GM12878 (cell line): ENCODE results near the gene IFRD2. TPM values are rescaled to one million over a fixed set of nuclear protein-coding genes. Genes with fewer than 3 reads are reported as not detected.
A peak's percentile ranks its signal among the peaks of the same experiment; 100 is the strongest.

ENCODE experiments used
- ATF7 ChIP-seq: fragments of 450-650 bp; IDR thresholded peaks from 2 replicates; pipeline ENCODE4 v1.6.1; 2016; ENCODE audit warnings: low read depth, mild to moderate bottlenecking
- IKZF2 ChIP-seq, 2 experiments: fragments of 450-650 bp; IDR thresholded peaks; 2 replicates each; pipeline ENCODE4 v1.6.1; 2017; ENCODE audit warnings: mild to moderate bottlenecking in 2 of 2, moderate library complexity in 2 of 2
- KDM1A ChIP-seq: fragments of 200-600 bp; sonication (generic); IDR thresholded peaks from 2 replicates; pipeline ENCODE4 v1.6.1; 2016; ENCODE audit warnings: borderline replicate concordance
- MTA3 ChIP-seq: IDR thresholded peaks from 2 replicates; pipeline ENCODE4 v1.6.1; 2012; ENCODE audit warnings: low read length, inconsistent platforms, borderline replicate concordance
- NBN ChIP-seq: fragments of 450-650 bp; IDR thresholded peaks from 2 replicates; pipeline ENCODE4 v1.6.1; 2016
- NFIC ChIP-seq: IDR thresholded peaks from 2 replicates; pipeline ENCODE4 v1.6.1; 2012; ENCODE audit warnings: low read depth, mild to moderate bottlenecking, inconsistent platforms, low read length, moderate library complexity
- RFX5 ChIP-seq: IDR thresholded peaks from 2 replicates; pipeline ENCODE4 v1.6.1; 2011; ENCODE audit warnings: low read depth, low read length, improper control_type of control experiment
- RUNX3 ChIP-seq: IDR thresholded peaks from 2 replicates; pipeline ENCODE4 v1.6.1; 2012; ENCODE audit warnings: low read length, inconsistent platforms
- WRNIP1 ChIP-seq: IDR thresholded peaks from 2 replicates; pipeline ENCODE4 v1.6.1; 2011; ENCODE audit warnings: low read depth, low read length, improper control_type of control experiment, borderline replicate concordance
- ZNF274 ChIP-seq: IDR thresholded peaks from one replicate; pipeline ENCODE4 v1.8.0; 2011; ENCODE audit not compliant: insufficient read length, insufficient read depth
- polyA plus RNA-seq, 11 experiments: library from polyadenylated mRNA; depleted of rRNA in 4 of 11; unstranded in 6 of 11; stranded (reverse) in 5 of 11; fragments of >200 nt; fragmentation: Nextera tagmentation in 4 of 11; fragmentation: Illumina TruSeq in 1 of 11; extraction: Ambion mirVana in 4 of 11; extraction: Trizol in 1 of 11; gene quantifications; 1 replicate in 1 of 11; 2 replicates in 10 of 11; pipeline versions ENCODE4 v1.2.1 to v1.2.3, GENCODE V29; 2011 to 2016; ENCODE audit warnings: inconsistent platforms in 2 of 11, missing spikeins in 2 of 11, low read depth in 1 of 11
- total RNA-seq, 4 experiments: library from RNA; depleted of rRNA in 3 of 4; stranded (reverse); fragments of >200 nt in 3 of 4; fragmentation: Illumina TruSeq in 1 of 4; extraction: Trizol in 1 of 4; gene quantifications; 2 replicates each; pipeline versions ENCODE4 v1.2.1 to v1.2.3, GENCODE V29; 2013 to 2021
- TF ChIP-seq, protein P1 (sequence below): fragments of 450-650 bp; IDR thresholded peaks from 2 replicates; pipeline ENCODE4 v1.6.1; 2017; ENCODE audit warnings: antibody characterized with exemption, mild to moderate bottlenecking, moderate library complexity

Gene IFRD2
- total and polyA plus RNA-seq, 10 of the 15 experiments (the other 5 are each of a cell fraction or from before 2014, with no cell fraction given) = 19.1 to 153 (median 80.3) TPM

DNA sequence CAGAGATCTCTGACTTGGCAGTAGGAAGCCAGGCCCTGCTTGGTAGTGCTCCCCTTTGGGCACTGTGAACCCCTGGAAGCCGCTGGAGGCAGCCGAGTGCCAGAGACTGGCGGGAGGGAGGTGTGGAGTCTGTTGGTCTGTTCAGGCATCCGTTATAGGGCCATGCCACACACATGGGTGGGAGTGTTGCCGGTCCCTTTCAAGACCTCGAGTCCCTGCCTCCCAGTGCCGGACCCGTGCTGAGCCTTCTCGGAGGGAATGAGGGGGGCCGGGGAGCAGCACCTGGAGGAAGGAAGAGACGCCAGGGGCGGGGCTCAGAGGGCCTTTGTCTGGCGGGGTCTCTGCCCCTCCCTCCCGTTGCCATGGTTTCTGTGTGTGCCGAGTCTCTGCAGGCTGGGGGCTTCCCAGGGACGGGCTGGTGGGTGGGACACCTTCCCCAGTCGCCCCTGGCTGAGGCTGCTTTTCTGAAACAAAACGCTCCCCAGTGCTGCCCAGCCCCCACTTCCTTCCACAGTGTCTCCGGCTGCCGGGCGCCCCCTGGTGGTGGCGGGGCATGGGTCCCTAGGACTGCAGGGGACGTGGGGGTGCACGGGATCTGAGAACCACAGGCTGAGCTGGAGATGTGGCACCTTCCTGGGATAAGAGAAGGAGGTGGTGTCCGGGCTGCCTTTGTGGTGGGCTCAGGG lies 46.3 kb downstream of the IFRD2 start (continued):
- TF ChIP-seq, protein P1, sequence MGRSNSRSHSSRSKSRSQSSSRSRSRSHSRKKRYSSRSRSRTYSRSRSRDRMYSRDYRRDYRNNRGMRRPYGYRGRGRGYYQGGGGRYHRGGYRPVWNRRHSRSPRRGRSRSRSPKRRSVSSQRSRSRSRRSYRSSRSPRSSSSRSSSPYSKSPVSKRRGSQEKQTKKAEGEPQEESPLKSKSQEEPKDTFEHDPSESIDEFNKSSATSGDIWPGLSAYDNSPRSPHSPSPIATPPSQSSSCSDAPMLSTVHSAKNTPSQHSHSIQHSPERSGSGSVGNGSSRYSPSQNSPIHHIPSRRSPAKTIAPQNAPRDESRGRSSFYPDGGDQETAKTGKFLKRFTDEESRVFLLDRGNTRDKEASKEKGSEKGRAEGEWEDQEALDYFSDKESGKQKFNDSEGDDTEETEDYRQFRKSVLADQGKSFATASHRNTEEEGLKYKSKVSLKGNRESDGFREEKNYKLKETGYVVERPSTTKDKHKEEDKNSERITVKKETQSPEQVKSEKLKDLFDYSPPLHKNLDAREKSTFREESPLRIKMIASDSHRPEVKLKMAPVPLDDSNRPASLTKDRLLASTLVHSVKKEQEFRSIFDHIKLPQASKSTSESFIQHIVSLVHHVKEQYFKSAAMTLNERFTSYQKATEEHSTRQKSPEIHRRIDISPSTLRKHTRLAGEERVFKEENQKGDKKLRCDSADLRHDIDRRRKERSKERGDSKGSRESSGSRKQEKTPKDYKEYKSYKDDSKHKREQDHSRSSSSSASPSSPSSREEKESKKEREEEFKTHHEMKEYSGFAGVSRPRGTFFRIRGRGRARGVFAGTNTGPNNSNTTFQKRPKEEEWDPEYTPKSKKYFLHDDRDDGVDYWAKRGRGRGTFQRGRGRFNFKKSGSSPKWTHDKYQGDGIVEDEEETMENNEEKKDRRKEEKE = no peak
- no peak for TF ChIP-seq KDM1A
- no peak for TF ChIP-seq NFIC
- TF ChIP-seq ATF7 = no peak
- TF ChIP-seq MTA3 = no peak
- TF ChIP-seq ZNF274 = no peak
- no peak for TF ChIP-seq RUNX3
- no peak for TF ChIP-seq RFX5
- peak; percentile 59 to 65; a peak in 2 of 4 replicates for TF ChIP-seq IKZF2 (IDR thresholded peaks at IDR 0.05)
- TF ChIP-seq WRNIP1 = no peak
- TF ChIP-seq NBN = peak; percentile 75
